Activated gamma-delta T cell treated with Interleukin-2 at 50 U/mL for 16 hours (primary cell): Measurements from ENCODE around the gene TTC33.

Experiments used
- DNase-seq: peaks from one replicate; pipeline ENCODE4 v3.0.0-alpha.2; 2020

TTC33 gene

GRCh38 chr5:40560474-40561110, 195.2 kb downstream of the TTC33 start:
- no peak for DNase-seq

GRCh38 chr5:40559306-40559705, 196.5 kb downstream of the TTC33 start:
- no peak for DNase-seq

- DNase-seq: no peak
These were observed 198.3 kb downstream of the TTC33 start for GRCh38 chr5:40557501-40557900.

- DNase-seq: no peak
These were observed 198.9 kb downstream of the TTC33 start for GRCh38 chr5:40556811-40557210.

- DNase-seq: no peak
These were observed 199.9 kb downstream of the TTC33 start for GRCh38 chr5:40555886-40556285.

- DNase-seq: no peak
These were observed 200.9 kb downstream of the TTC33 start for GRCh38 chr5:40554813-40555212.

GRCh38 chr5:40554054-40554453, 201.7 kb downstream of the TTC33 start:
- no peak for DNase-seq

- no peak for DNase-seq
These were observed 202.8 kb downstream of the TTC33 start for GRCh38 chr5:40552981-40553380.

GRCh38 chr5:40551496-40552491, 204.0 kb downstream of the TTC33 start:
- DNase-seq: no peak

- no peak for DNase-seq
These were observed 205.3 kb downstream of the TTC33 start for GRCh38 chr5:40550481-40550880.

- DNase-seq: no peak
These were observed 206.1 kb downstream of the TTC33 start for GRCh38 chr5:40549616-40550015.

GRCh38 chr5:40547994-40548575, 207.7 kb downstream of the TTC33 start:
- DNase-seq: no peak

- no peak for DNase-seq
These were observed 208.2 kb downstream of the TTC33 start for GRCh38 chr5:40547557-40547956.

GRCh38 chr5:40540301-40540700, 215.5 kb downstream of the TTC33 start:
- no peak for DNase-seq

- DNase-seq: no peak
These were observed 231.1 kb downstream of the TTC33 start for GRCh38 chr5:40524677-40525076.

GRCh38 chr5:40521925-40522324, 233.8 kb downstream of the TTC33 start:
- DNase-seq: no peak

GRCh38 chr5:40521108-40521785, 234.5 kb downstream of the TTC33 start:
- no peak for DNase-seq

- no peak for DNase-seq
These were observed 237.3 kb downstream of the TTC33 start for GRCh38 chr5:40518485-40518917.

- DNase-seq: no peak
These were observed 240.3 kb downstream of the TTC33 start for GRCh38 chr5:40515476-40515875.

GRCh38 chr5:40514976-40515375, 240.8 kb downstream of the TTC33 start:
- no peak for DNase-seq

- DNase-seq: no peak
These were observed 244.0 kb downstream of the TTC33 start for GRCh38 chr5:40511801-40512200.

GRCh38 chr5:40507095-40507494, 248.7 kb downstream of the TTC33 start:
- DNase-seq: no peak

- DNase-seq: no peak
These were observed 250.7 kb downstream of the TTC33 start for GRCh38 chr5:40505031-40505430.
